GM06990 (cell line): Measurements from ENCODE around the gene KIF5A.
"Not testable (repeated sequence)": the region's sequence is repeated elsewhere in the genome, so short reads cannot be mapped to it uniquely, and the experiment has no call there.

ENCODE experiments used
- DNase-seq: peaks from one replicate; pipeline ENCODE4 v3.0.0-alpha.2; 2011; ENCODE audit not compliant: insufficient read length; ENCODE audit errors: extremely low read depth
- H3K27me3 ChIP-seq: replicated peaks from 2 replicates; pipeline ENCODE4 v1.6.0; 2011; ENCODE audit warnings: low read length; ENCODE audit not compliant: control insufficient read depth, insufficient read depth
- H3K36me3 ChIP-seq: 2 replicates; pipeline ENCODE4 v1.5.1; 2011; ENCODE audit warnings: low read length; ENCODE audit not compliant: control insufficient read depth, insufficient read depth
- H3K4me3 ChIP-seq: replicated peaks from 2 replicates; pipeline ENCODE4 v1.5.1; 2011; ENCODE audit warnings: low read depth, mild to moderate bottlenecking, control low read depth, low read length
- TF ChIP-seq, protein P1 (sequence below): IDR thresholded peaks from 2 replicates; pipeline ENCODE4 v1.5.1; 2011; ENCODE audit warnings: low read length, control low read depth, mild to moderate bottlenecking, inconsistent platforms; ENCODE audit not compliant: insufficient read depth, poor library complexity, severe bottlenecking

The KIF5A gene

GRCh38 chr12:57585156-57585555 lies 35.3 kb downstream of the KIF5A start:
- no peaks in the 10 kb centered on the region; the same call in 1 of the 2 replicates for H3K27me3 ChIP-seq
- TF ChIP-seq, protein P1, sequence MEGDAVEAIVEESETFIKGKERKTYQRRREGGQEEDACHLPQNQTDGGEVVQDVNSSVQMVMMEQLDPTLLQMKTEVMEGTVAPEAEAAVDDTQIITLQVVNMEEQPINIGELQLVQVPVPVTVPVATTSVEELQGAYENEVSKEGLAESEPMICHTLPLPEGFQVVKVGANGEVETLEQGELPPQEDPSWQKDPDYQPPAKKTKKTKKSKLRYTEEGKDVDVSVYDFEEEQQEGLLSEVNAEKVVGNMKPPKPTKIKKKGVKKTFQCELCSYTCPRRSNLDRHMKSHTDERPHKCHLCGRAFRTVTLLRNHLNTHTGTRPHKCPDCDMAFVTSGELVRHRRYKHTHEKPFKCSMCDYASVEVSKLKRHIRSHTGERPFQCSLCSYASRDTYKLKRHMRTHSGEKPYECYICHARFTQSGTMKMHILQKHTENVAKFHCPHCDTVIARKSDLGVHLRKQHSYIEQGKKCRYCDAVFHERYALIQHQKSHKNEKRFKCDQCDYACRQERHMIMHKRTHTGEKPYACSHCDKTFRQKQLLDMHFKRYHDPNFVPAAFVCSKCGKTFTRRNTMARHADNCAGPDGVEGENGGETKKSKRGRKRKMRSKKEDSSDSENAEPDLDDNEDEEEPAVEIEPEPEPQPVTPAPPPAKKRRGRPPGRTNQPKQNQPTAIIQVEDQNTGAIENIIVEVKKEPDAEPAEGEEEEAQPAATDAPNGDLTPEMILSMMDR: no peak
- no peak for DNase-seq
- no peaks in the 10 kb centered on the region for H3K36me3 ChIP-seq
- no peak overlapping the region for H3K4me3 ChIP-seq

- no peaks in the 10 kb centered on the region for H3K36me3 ChIP-seq
- no peak for DNase-seq
Observed at GRCh38 chr12:57586128-57586527, 36.3 kb downstream of the KIF5A start.

GRCh38 chr12:57586832-57587429 lies 37.1 kb downstream of the KIF5A start:
- DNase-seq: no peak
- Histone ChIP-seq H3K27me3 (no peaks in the 10 kb centered on the region; the same call in 1 of the 2 replicates), H3K4me3 (no peak overlapping the region), H3K36me3 (no peaks in the 10 kb centered on the region)
- TF ChIP-seq, protein P1: no peak

More at GRCh38 chr12:57586128-57586527, 36.3 kb downstream of the KIF5A start:
- no peaks in the 10 kb centered on the region; the same call in 1 of the 2 replicates for H3K27me3 ChIP-seq
- TF ChIP-seq, protein P1: no peak
- no peak overlapping the region for H3K4me3 ChIP-seq

GRCh38 chr12:57588951-57589610 lies 39.2 kb downstream of the KIF5A start:
- not testable (repeated sequence) for DNase-seq, H3K4me3 ChIP-seq, H3K36me3 ChIP-seq, H3K27me3 ChIP-seq

GRCh38 chr12:57590479-57590863 lies 40.6 kb downstream of the KIF5A start:
- H3K27me3 ChIP-seq: no peaks in the 10 kb centered on the region
- peak overlapping the region; percentile 75 for H3K4me3 ChIP-seq
- no peak for DNase-seq
- TF ChIP-seq, protein P1: no peak
- peaks cover 2% of the 10 kb centered on the region for H3K36me3 ChIP-seq

DNA sequence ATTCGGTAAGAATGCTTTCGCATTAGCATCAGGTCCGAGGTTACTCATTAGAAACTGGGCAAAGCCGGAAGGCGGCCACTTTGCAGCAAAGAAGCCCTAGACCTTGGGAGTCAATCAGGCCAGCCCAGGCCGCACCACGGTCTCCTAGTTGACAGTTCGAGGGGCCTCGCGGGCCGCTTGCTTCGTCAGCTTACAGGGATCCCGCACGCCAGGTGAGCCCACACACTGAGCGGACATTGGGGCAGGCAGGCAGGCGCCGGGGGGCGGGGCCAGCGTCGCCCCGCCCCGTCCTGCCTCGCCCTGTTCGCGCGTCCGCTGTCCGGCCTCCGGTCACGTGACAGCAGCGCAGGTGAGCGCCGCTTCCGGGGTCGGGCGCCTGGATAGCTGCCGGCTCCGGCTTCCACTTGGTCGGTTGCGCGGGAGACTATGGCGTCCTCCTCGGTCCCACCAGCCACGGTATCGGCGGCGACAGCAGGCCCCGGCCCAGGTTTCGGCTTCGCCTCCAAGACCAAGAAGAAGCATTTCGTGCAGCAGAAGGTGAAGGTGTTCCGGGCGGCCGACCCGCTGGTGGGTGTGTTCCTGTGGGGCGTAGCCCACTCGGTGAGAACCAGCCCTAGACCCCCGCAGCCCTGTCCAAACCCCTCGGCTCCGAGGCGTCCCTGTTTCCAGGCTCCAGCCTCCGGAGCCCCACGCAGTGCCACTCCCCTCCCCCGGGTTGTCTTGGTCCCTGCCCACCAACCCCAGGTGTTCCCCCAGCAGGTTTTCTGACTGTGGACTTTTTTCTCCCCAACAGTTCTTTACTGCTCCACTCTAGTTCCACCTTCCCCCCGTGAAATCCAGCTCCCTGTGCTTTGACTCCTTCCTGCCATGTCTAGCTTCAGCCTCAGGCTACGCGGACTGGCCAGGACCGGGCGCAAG lies 41.3 kb downstream of the KIF5A start, which contains the start of gene PIP4K2C:
PIP4K2C (plus strand) TSS at position 329 of the 918 bp plus-strand sequence; CDS start at position 427, 98 bp downstream.
- H3K36me3 ChIP-seq: peaks cover 6% of the 10 kb centered on the region

More for the DNA sequence above, 41.3 kb downstream of the KIF5A start, which contains the start of gene PIP4K2C:
- DNase-seq: peak; percentile 95
- TF ChIP-seq, protein P1: no peak
- H3K27me3 ChIP-seq: no peaks in the 10 kb centered on the region
- H3K4me3 ChIP-seq: peak within 1 kb of the TSS; percentile 75
